ENCODE results near the gene CAPG.
A peak's percentile ranks its signal among the peaks of the same experiment; 100 is the strongest.
"Not testable (repeated sequence)": the region's sequence is repeated elsewhere in the genome, so short reads cannot be mapped to it uniquely, and the experiment has no call there.

The CAPG gene

DNA sequence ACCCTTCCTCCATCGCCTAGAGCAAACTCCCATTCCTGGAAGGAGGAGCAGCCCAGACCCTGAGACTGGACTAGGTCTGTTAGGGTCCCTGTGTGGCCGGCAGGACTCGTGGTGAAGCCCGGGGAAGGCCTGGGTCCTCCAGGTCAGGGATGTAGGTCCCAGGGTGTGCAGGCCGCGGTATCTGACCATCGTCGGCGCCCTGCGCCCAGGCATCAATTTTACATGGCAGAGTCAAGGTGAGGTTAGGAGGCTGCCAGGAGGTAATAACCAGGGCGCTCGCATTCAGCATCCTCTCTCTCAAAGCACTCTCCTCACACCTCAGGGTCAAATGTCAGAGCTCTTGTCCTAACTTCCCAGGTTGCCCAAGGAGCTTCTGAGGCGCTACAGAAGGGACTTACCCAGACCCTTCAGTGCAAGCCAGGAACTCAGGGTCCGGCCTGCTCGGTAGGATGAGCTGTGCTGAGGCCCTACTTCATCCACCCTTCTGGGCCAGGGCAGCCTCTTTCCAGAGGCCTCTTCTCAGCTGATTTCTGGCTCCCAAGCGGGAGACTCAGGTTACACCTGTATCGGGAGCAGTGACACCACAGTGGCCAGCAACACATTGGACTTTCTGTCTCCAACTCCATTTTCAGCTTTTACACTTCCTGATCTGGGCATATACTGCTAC is 9.0 kb upstream of the CAPG start:
- Histone ChIP-seq H3K36me3 (no peaks in the 10 kb centered on the region), H3K9me3 (no peaks in the 10 kb centered on the region), H3K27me3 (no peaks in the 10 kb centered on the region), H3K4me1 (peaks cover 14% of the 10 kb centered on the region), H3K4me3 (ENCODE audit: low read depth, low read length) (peak overlapping the region; percentile 64)
- TF ChIP-seq, protein P1, sequence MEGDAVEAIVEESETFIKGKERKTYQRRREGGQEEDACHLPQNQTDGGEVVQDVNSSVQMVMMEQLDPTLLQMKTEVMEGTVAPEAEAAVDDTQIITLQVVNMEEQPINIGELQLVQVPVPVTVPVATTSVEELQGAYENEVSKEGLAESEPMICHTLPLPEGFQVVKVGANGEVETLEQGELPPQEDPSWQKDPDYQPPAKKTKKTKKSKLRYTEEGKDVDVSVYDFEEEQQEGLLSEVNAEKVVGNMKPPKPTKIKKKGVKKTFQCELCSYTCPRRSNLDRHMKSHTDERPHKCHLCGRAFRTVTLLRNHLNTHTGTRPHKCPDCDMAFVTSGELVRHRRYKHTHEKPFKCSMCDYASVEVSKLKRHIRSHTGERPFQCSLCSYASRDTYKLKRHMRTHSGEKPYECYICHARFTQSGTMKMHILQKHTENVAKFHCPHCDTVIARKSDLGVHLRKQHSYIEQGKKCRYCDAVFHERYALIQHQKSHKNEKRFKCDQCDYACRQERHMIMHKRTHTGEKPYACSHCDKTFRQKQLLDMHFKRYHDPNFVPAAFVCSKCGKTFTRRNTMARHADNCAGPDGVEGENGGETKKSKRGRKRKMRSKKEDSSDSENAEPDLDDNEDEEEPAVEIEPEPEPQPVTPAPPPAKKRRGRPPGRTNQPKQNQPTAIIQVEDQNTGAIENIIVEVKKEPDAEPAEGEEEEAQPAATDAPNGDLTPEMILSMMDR (IDR thresholded peaks at IDR 0.05; ENCODE audit: low read depth, low read length): no peak
- no peak for DNase-seq

DNA sequence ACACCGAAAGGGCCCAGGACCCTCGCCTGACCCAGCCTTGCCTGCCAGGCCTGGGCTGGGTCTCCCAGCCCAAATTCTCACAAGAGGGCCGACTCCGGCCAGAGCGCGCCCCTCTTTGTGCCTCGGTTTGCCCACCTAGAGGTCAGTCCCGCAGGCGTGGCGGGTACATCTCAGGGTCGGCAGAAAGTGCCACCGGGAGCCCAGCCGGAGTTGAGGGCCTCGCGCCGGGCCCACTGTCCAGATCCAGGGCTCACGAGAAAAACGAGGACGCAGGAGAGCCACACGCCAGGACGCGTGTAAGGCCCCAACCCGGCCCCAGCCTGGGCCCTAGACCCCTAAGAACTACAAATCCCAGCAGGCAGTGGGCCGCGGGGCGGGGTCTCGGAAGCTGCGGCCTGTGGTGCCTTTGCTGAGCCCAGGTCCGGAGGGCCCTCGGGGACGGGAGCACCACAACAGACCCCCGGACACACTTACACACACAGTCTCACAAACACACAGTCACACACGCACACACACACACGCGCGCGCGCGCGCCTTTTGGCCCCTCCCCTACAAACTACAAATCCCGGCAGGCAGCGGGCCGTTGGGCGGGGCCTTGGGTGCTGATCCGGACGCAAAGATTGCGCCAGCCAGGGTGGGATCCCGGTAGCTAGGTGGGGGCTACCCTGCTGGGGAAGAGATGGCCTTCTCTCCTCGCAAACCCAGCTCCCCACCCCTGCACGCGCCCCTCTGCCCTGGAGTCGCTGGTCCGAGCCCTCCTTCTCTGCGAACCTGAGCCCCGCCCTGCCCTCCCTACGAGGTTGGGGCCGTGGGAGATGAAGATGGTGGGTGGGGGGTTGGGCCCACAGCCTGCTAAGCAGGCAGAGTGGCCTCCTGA is 8.2 kb upstream of the CAPG start, which contains the start of gene SH2D6:
Gene SH2D6 (plus strand): TSS at position 583 of the 877 bp plus-strand sequence. CDS start 10,752 bp downstream, outside the sequence.
- peak within 1 kb of the TSS; percentile 64 for H3K4me3 ChIP-seq (ENCODE audit: low read depth, low read length)
- peak; percentile 84 for DNase-seq
- H3K4me1 ChIP-seq: peaks cover 14% of the 10 kb centered on the region

GRCh38 chr2:85415980-85416650 is 5.9 kb upstream of the CAPG start:
- no peak for DNase-seq
- TF ChIP-seq, protein P1 (IDR thresholded peaks at IDR 0.05; ENCODE audit: low read depth, low read length): no peak
- no peak overlapping the region for H3K4me3 ChIP-seq (ENCODE audit: low read depth, low read length)
- no peaks in the 10 kb centered on the region for H3K36me3 ChIP-seq
- no peaks in the 10 kb centered on the region for H3K9me3 ChIP-seq
- peaks cover 8% of the 10 kb centered on the region for H3K4me1 ChIP-seq
- no peaks in the 10 kb centered on the region for H3K27me3 ChIP-seq

More for the DNA sequence above, 8.2 kb upstream of the CAPG start, which contains the start of gene SH2D6:
- Histone ChIP-seq H3K36me3 (no peaks in the 10 kb centered on the region), H3K27me3 (no peaks in the 10 kb centered on the region), H3K9me3 (no peaks in the 10 kb centered on the region)
- TF ChIP-seq, protein P1 (IDR thresholded peaks at IDR 0.05; ENCODE audit: low read depth, low read length): no peak

- H3K36me3 ChIP-seq: no peaks in the 10 kb centered on the region
- H3K4me3 ChIP-seq (ENCODE audit: low read depth, low read length): no peak overlapping the region
- H3K9me3 ChIP-seq: no peaks in the 10 kb centered on the region
- no peak for DNase-seq
- TF ChIP-seq, protein P1 (IDR thresholded peaks at IDR 0.05; ENCODE audit: low read depth, low read length): no peak
- H3K4me1 ChIP-seq: peaks cover 3% of the 10 kb centered on the region; the same call in 1 of the 2 replicates
- H3K27me3 ChIP-seq: no peaks in the 10 kb centered on the region
These were observed 4.8 kb upstream of the CAPG start for GRCh38 chr2:85414761-85415553.

DNA sequence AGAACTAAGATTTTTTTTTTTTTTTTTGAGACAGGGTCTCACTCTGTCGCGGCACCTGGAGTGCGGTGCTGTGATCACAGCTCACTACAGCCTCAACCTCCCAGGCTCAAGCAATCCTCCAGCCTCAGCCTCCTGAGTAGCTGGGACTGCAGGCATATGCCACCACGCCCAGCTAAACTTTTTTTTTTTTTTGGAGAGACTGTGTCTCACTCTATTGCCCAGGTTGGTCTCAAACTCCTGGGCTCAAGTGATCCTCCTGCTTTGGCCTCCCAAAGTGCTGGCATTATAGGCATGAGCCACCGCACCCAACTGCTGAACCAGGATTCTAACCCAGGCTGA is 4.2 kb upstream of the CAPG start:
- H3K4me1 ChIP-seq; H3K4me3 ChIP-seq (ENCODE audit: low read depth, low read length); H3K27me3 ChIP-seq; H3K36me3 ChIP-seq; H3K9me3 ChIP-seq; DNase-seq: not testable (repeated sequence)

Data from BE2C (cell line).